ENCODE results near the gene CD300E. TPM values are rescaled to one million over a fixed set of nuclear protein-coding genes. Genes with fewer than 3 reads are reported as not detected.
"Not testable (repeated sequence)": the region's sequence is repeated elsewhere in the genome, so short reads cannot be mapped to it uniquely, and the experiment has no call there.

CD300E gene
- total and polyA plus RNA-seq, 8 donors, result 0.14 to 1.3 (median 0.27) TPM; not detected in 1

- FAIRE-seq (no peak), DNase-seq (no peak), ATAC-seq (peak in 2 of 4 donors; percentile 22 to 60)
- H3K36me3 ChIP-seq, result no peaks in the 10 kb centered on the region
- no peak overlapping the region for H3K27ac ChIP-seq
- WGBS, 2 donors, result 62% methylated on average over 11 of the region's 11 CpGs
- no peaks in the 10 kb centered on the region for H3K9me3 ChIP-seq
- H3K27me3 ChIP-seq, result no peaks in the 10 kb centered on the region
- TF ChIP-seq CTCF (IDR thresholded peaks at IDR 0.05), result no peak
- no peak overlapping the region for H3K4me3 ChIP-seq
- intact Hi-C loops (cut with DNase I), result no loop called here
- no peaks in the 10 kb centered on the region for H3K4me1 ChIP-seq
Observed at GRCh38 chr17:74637265-74637664, 13.7 kb upstream of the CD300E start.

GRCh38 chr17:74636541-74637085, 13.1 kb upstream of the CD300E start:
- H3K4me1 ChIP-seq; H3K4me3 ChIP-seq; H3K27me3 ChIP-seq; ATAC-seq; DNase-seq; FAIRE-seq; H3K27ac ChIP-seq; H3K9me3 ChIP-seq; intact Hi-C loops (cut with DNase I); H3K36me3 ChIP-seq: not testable (repeated sequence)
- 56 to 59% methylated on average over 10 of the region's 10 CpGs for WGBS, 2 donors

- H3K36me3 ChIP-seq, result no peaks in the 10 kb centered on the region
- 35 to 36% methylated on average over 13 of the region's 13 CpGs for WGBS, 2 donors
- no peak overlapping the region for H3K27ac ChIP-seq
- H3K4me3 ChIP-seq, result no peak overlapping the region
- FAIRE-seq (no peak), ATAC-seq (no peak), DNase-seq (no peak)
- TF ChIP-seq CTCF (IDR thresholded peaks at IDR 0.05), result no peak
- no peaks in the 10 kb centered on the region for H3K9me3 ChIP-seq
- H3K27me3 ChIP-seq, result no peaks in the 10 kb centered on the region
- H3K4me1 ChIP-seq, result no peaks in the 10 kb centered on the region
- intact Hi-C loops (cut with DNase I), result no loop called here
Observed at GRCh38 chr17:74635418-74635817, 11.9 kb upstream of the CD300E start.

- no peak for TF ChIP-seq CTCF (IDR thresholded peaks at IDR 0.05)
- no peak for FAIRE-seq
- peak in 2 of 4 donors; percentile 26 to 54 for ATAC-seq
- H3K4me3 ChIP-seq, result no peak overlapping the region
- no peaks in the 10 kb centered on the region for H3K27me3 ChIP-seq
- intact Hi-C loops (cut with DNase I), result no loop called here
- no peak overlapping the region for H3K27ac ChIP-seq
- no peak for DNase-seq
- no peaks in the 10 kb centered on the region for H3K36me3 ChIP-seq
- WGBS, 2 donors, result 64 to 65% methylated on average over 8 of the region's 8 CpGs
- no peaks in the 10 kb centered on the region for H3K9me3 ChIP-seq
- H3K4me1 ChIP-seq, result no peaks in the 10 kb centered on the region
Observed at GRCh38 chr17:74633326-74633725, 9.8 kb upstream of the CD300E start.

- Histone ChIP-seq H3K9me3 (no peaks in the 10 kb centered on the region), H3K36me3 (no peaks in the 10 kb centered on the region), H3K4me3 (no peak overlapping the region), H3K27me3 (no peaks in the 10 kb centered on the region), H3K27ac (no peak overlapping the region), H3K4me1 (no peaks in the 10 kb centered on the region)
- ATAC-seq (no peak), FAIRE-seq (no peak), DNase-seq (no peak)
- TF ChIP-seq CTCF (IDR thresholded peaks at IDR 0.05), result no peak
- intact Hi-C loops (cut with DNase I), result no loop called here
- 74 to 79% methylated on average over 9 of the region's 9 CpGs for WGBS, 2 donors
Observed at GRCh38 chr17:74632617-74633016, 9.1 kb upstream of the CD300E start.

All from pancreas (tissue), 10 donors.